Right lobe of liver (tissue), 4 donors: ENCODE measurements around the gene PAX1.

Experiments used
- POLR2A ChIP-seq: fragments of 450-650 bp; IDR thresholded peaks from one replicate; pipeline ENCODE4 v1.6.1; 2017; ENCODE audit warnings: antibody characterized with exemption, mild to moderate bottlenecking
- TF ChIP-seq, protein P1 (sequence below), 4 donors: fragments of 200-600 bp in 3 of 4; fragments of 450-650 bp in 1 of 4; IDR thresholded peaks; one replicate each; pipeline versions ENCODE4 v1.5.1 to v1.8.0; 2016 to 2022; ENCODE audit warnings: antibody characterized with exemption in 4 of 4, mild to moderate bottlenecking in 2 of 4
- donor health status: DM: no; HTN: no; CAD: no.
- donor health status: DM: no; HTN: no; CAD: no.
- donor health status: DM: no; HTN: yes; CAD: no.

DNA sequence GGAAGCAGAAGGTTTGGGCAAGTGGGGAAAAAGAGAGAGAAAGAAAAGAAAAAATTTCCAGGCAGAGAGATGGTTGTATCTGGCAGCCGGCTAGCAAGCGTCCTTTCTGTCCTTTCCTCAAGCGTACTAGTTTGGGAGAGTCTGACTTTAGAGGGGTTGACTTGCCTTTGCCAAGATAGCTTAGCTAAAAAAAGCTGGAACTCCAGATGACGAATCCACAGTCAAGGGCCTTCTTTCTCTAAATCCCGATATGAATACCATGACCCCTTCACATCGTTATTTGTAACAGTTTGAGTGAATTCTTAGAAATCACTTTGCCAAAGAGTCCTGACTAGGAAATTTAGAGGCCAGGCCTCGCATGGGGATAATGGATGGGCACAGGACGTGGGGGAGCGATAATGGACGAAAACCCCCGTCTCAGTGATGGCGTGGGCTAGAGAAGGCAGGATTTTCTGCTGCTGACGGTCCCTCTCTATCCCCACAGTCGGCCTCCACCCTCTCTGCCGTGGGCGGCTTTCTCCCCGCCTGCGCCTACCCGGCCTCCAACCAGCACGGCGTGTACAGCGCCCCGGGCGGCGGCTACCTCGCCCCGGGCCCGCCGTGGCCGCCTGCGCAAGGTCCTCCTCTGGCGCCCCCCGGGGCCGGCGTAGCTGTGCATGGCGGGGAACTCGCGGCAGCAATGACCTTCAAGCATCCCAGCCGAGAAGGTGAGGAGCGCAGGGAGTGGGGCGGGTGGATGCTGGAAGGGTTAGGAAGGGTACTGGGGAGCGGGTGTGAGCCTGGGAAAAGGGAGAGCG is 3.5 kb downstream of the PAX1 start:
- TF ChIP-seq, protein P1, sequence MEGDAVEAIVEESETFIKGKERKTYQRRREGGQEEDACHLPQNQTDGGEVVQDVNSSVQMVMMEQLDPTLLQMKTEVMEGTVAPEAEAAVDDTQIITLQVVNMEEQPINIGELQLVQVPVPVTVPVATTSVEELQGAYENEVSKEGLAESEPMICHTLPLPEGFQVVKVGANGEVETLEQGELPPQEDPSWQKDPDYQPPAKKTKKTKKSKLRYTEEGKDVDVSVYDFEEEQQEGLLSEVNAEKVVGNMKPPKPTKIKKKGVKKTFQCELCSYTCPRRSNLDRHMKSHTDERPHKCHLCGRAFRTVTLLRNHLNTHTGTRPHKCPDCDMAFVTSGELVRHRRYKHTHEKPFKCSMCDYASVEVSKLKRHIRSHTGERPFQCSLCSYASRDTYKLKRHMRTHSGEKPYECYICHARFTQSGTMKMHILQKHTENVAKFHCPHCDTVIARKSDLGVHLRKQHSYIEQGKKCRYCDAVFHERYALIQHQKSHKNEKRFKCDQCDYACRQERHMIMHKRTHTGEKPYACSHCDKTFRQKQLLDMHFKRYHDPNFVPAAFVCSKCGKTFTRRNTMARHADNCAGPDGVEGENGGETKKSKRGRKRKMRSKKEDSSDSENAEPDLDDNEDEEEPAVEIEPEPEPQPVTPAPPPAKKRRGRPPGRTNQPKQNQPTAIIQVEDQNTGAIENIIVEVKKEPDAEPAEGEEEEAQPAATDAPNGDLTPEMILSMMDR (IDR thresholded peaks at IDR 0.05) = no peak
- no peak for TF ChIP-seq POLR2A
